Vagina (tissue), 2 donors: ENCODE results near the gene XAGE1B.
"Not testable (repeated sequence)": the region's sequence is repeated elsewhere in the genome, so short reads cannot be mapped to it uniquely, and the experiment has no call there.

Experiments used
- POLR2A ChIP-seq, 2 donors: fragments of 450-650 bp; IDR thresholded peaks; one replicate each; pipeline ENCODE4 v1.6.1; 2017; ENCODE audit warnings: antibody characterized with exemption in 2 of 2, mild to moderate bottlenecking in 2 of 2, moderate library complexity in 2 of 2
- TF ChIP-seq, protein P1 (sequence below), 3 experiments: fragments of 450-650 bp in 2 of 3; fragments of 200-600 bp in 1 of 3; sonication (generic) in 1 of 3; IDR thresholded peaks; one replicate each; pipeline ENCODE4 v1.5.1; 2017 to 2019; ENCODE audit warnings: antibody characterized with exemption in 3 of 3, mild to moderate bottlenecking in 2 of 3, moderate library complexity in 2 of 3

DNA sequence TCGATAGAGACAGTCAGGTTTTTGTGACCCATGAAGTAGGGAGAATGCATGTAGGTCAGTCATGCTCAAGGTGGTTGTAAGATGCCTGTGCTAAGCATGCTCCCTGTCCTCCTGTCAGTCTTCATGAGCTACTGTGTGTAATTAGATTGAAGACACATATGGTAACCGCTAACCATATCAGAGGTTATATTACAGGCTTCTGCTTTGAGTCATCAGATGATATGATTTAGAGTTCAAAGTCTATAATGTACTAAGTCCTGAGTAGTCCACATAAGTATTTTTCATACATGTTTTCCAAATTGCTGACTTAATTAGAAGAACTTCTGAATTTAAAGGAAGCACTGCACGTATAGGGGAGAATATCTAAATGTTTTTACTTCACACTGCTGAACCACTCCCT is 31.9 kb upstream of the XAGE1B start:
- TF ChIP-seq, protein P1, sequence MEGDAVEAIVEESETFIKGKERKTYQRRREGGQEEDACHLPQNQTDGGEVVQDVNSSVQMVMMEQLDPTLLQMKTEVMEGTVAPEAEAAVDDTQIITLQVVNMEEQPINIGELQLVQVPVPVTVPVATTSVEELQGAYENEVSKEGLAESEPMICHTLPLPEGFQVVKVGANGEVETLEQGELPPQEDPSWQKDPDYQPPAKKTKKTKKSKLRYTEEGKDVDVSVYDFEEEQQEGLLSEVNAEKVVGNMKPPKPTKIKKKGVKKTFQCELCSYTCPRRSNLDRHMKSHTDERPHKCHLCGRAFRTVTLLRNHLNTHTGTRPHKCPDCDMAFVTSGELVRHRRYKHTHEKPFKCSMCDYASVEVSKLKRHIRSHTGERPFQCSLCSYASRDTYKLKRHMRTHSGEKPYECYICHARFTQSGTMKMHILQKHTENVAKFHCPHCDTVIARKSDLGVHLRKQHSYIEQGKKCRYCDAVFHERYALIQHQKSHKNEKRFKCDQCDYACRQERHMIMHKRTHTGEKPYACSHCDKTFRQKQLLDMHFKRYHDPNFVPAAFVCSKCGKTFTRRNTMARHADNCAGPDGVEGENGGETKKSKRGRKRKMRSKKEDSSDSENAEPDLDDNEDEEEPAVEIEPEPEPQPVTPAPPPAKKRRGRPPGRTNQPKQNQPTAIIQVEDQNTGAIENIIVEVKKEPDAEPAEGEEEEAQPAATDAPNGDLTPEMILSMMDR (IDR thresholded peaks at IDR 0.05) = not testable (repeated sequence)
- not testable (repeated sequence) for TF ChIP-seq POLR2A (IDR thresholded peaks at IDR 0.05)
